Measurements from ENCODE around the gene PATL2. TPM values are rescaled to one million over a fixed set of nuclear protein-coding genes. Genes with fewer than 3 reads are reported as not detected.

The PATL2 gene
- total and polyA plus RNA-seq, 2 donors (not counting 3 experiments of a cell fraction or from before 2014, with no cell fraction given) = 0.18 TPM; not detected in 1

DNA sequence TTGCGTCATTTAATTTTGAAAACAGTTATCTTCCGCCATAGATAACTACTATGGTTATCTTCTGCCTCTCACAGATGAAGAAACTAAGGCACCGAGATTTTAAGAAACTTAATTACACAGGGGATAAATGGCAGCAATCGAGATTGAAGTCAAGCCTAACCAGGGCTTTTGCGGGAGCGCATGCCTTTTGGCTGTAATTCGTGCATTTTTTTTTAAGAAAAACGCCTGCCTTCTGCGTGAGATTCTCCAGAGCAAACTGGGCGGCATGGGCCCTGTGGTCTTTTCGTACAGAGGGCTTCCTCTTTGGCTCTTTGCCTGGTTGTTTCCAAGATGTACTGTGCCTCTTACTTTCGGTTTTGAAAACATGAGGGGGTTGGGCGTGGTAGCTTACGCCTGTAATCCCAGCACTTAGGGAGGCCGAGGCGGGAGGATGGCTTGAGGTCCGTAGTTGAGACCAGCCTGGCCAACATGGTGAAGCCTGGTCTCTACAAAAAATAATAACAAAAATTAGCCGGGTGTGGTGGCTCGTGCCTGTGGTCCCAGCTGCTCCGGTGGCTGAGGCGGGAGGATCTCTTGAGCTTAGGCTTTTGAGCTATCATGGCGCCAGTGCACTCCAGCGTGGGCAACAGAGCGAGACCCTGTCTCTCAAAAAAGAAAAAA lies 1.4 kb upstream of the PATL2 start:
- Histone ChIP-seq H3K4me1 (ENCODE audit: control insufficient read depth, extremely low read depth, insufficient read depth, low read length) (peaks cover 4% of the 10 kb centered on the region), H3K9me1 (replicated peaks; ENCODE audit: control insufficient read depth, extremely low read depth, insufficient read depth, low read length) (no peaks in the 10 kb centered on the region), H3K27me3 (ENCODE audit: control insufficient read depth in 2 of 2, insufficient read depth in 2 of 2, low read length in 2 of 2) (no peaks in the 10 kb centered on the region), H3K4me2 (ENCODE audit: insufficient read depth, low read length) (peak overlapping the region; percentile 92), H3K4me3 (replicated peaks in 1 of 3; ENCODE audit: insufficient read depth in 1 of 3, low read depth in 1 of 3, low read length in 3 of 3) (peak overlapping the region; percentile 67 to 96 (median 79)), H3K36me3 (ENCODE audit: control insufficient read depth in 2 of 2, extremely low read depth in 1 of 2, insufficient read depth in 2 of 2, low read length in 2 of 2) (peaks cover 14 to 15% of the 10 kb centered on the region in 2 experiments), H3K27ac (ENCODE audit: insufficient read depth, low read depth, low read length) (peak overlapping the region; percentile 92), H4K20me1 (replicated peaks; ENCODE audit: control insufficient read depth, extremely low read depth, insufficient read depth, low read length) (peaks cover 5% of the 10 kb centered on the region), H2AFZ (ENCODE audit: low read depth, low read length) (no peak overlapping the region), H3K9me3 (replicated peaks; ENCODE audit: control insufficient read depth, insufficient read depth, low read length) (no peaks in the 10 kb centered on the region), H3K79me2 (ENCODE audit: control insufficient read depth, insufficient read depth, low read length) (peaks cover 44% of the 10 kb centered on the region), H3K9ac (replicated peaks; ENCODE audit: extremely low read depth, insufficient read depth, low read length) (peak overlapping the region; percentile 97)
- intact Hi-C loops (cut with micrococcal nuclease) = loop anchor here (1.0 to 10.0 kb wide), 4 partner anchors 14 to 482 kb away; no protein-coding TSS in a partner anchor
- ChIA-PET POLR2A (interaction anchor here (1.1 to 5.3 kb wide), 7 partner anchors 10 to 49 kb away, joined by 4 to 63 read pairs (median 10); partner anchors contain the start of genes SPG11 and TRIM69), CTCF (interaction anchor here (1.2 to 6.8 kb wide), 5 partner anchors 16 to 134 kb away, joined by 3 to 107 read pairs (median 42); partner anchors contain the start of genes SPG11 and TRIM69)
- DNase-seq (ENCODE audit: low read depth, low spot score) (peak; percentile 83), FAIRE-seq (peak; percentile 78)
- BruUV-seq (replicated peaks) = TSS peak; percentile 35
- TF ChIP-seq, protein P1, sequence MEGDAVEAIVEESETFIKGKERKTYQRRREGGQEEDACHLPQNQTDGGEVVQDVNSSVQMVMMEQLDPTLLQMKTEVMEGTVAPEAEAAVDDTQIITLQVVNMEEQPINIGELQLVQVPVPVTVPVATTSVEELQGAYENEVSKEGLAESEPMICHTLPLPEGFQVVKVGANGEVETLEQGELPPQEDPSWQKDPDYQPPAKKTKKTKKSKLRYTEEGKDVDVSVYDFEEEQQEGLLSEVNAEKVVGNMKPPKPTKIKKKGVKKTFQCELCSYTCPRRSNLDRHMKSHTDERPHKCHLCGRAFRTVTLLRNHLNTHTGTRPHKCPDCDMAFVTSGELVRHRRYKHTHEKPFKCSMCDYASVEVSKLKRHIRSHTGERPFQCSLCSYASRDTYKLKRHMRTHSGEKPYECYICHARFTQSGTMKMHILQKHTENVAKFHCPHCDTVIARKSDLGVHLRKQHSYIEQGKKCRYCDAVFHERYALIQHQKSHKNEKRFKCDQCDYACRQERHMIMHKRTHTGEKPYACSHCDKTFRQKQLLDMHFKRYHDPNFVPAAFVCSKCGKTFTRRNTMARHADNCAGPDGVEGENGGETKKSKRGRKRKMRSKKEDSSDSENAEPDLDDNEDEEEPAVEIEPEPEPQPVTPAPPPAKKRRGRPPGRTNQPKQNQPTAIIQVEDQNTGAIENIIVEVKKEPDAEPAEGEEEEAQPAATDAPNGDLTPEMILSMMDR (IDR thresholded peaks at IDR 0.05; ENCODE audit: extremely low read depth in 1 of 2, insufficient read depth in 1 of 2, low read depth in 1 of 2, low read length in 2 of 2) = no peak
- TF ChIP-seq JUN (IDR thresholded peaks at IDR 0.05; ENCODE audit: borderline replicate concordance, insufficient read depth, insufficient read length, low read depth) (no peak), POLR2AphosphoS5 (IDR thresholded peaks at IDR 0.05; ENCODE audit: insufficient read depth, low read depth, low read length) (peak; percentile 22)
- dilution Hi-C loops (cut with MboI; ENCODE audit: extremely low pct_ligation_motif_present, low sequenced_read_pairs) = no loop called here
